GM12891 (cell line): Measurements from ENCODE around the gene HBE1.

ENCODE experiments used
- PAX5 ChIP-seq: IDR thresholded peaks from 2 replicates; pipeline ENCODE4 v1.6.1; 2011; ENCODE audit warnings: low read length, moderate library complexity, mild to moderate bottlenecking; ENCODE audit not compliant: insufficient read depth, severe bottlenecking
- POLR2A ChIP-seq: IDR thresholded peaks from 2 replicates; pipeline ENCODE4 v1.6.1; 2011; ENCODE audit warnings: low read depth, low read length, control low read depth
- POLR2AphosphoS5 ChIP-seq: IDR thresholded peaks from 2 replicates; pipeline ENCODE4 v1.6.1; 2011; ENCODE audit warnings: low read depth, low read length, control low read depth
- SPI1 ChIP-seq: IDR thresholded peaks from 2 replicates; pipeline ENCODE4 v1.6.1; 2011; ENCODE audit warnings: low read depth, low read length, control low read depth
- TAF1 ChIP-seq: IDR thresholded peaks from 2 replicates; pipeline ENCODE4 v1.6.1; 2011; ENCODE audit warnings: low read depth, low read length, control low read depth

DNA sequence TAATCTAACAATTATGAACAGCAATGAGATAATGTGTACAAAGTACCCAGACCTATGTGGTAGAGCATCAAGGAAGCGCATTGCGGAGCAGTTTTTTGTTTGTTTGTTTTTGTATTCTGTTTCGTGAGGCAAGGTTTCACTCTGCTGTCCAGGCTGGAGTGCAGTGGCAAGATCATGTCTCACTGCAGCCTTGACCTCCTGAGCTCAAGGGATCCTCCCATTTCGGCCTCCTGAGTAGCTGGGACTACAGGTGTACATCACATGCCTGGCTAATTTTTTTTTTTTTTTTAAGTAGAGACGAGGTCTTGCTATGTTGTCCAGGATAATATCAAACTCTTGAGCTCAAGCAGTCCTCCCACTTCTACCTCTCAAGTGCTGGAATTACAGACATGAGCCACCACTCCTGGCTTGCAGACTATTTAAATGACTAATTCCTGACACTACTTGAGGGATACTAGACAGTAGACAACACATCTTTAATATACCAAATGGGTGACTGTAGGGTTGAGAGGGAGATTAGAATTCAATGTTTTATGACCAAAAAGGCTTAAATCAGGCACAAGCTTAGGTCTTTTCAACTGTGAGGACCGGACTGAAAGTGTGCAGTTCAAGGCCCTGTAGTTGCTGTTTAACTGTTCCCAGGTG is 19.3 kb upstream of the HBE1 start:
- TF ChIP-seq POLR2A (no peak), POLR2AphosphoS5 (no peak), PAX5 (no peak), TAF1 (no peak), SPI1 (no peak)
